Embryonic facial prominence (tissue), 1 donor: ENCODE results near the gene DLG2.

Experiments used
- DNase-seq: peaks from one replicate; pipeline ENCODE4 v3.0.0-alpha.2; 2016; ENCODE audit errors: extremely low spot score

The DLG2 gene

GRCh38 chr11:84663731-84664130, 963.4 kb downstream of the DLG2 start:
- DNase-seq = no peak

DNA sequence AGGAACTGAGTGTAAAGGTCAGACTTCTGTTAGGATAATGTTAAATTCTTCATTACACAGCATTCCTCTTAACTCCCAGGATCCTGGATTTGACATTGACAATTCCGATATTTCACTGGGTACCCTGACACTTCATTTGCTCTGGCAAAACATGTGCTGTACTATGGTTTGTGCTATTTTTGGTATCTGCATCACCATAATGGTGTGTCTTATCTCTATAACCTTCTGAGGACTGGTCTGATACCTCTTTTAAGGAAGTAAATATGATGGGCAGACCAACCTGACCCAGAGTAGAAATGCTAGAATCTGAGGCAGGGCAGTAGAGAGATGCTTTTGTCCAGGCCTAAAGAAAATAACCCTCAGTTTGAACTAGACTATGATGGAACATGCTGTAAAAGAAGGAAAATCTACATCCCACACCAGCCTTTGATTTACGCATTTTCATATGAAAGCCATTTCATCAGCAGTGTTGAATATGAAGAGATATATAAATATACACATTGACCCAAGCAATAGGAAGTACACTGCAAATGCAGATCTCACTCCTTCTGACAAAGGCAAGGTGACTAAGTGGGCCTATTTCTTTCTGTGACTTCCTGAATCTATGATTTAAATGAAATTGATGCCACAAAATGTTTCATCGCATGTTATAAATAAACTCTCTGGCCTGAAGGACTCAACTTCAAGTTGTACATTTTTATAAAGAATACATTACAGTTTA, 966.7 kb downstream of the DLG2 start:
- DNase-seq = no peak

DNA sequence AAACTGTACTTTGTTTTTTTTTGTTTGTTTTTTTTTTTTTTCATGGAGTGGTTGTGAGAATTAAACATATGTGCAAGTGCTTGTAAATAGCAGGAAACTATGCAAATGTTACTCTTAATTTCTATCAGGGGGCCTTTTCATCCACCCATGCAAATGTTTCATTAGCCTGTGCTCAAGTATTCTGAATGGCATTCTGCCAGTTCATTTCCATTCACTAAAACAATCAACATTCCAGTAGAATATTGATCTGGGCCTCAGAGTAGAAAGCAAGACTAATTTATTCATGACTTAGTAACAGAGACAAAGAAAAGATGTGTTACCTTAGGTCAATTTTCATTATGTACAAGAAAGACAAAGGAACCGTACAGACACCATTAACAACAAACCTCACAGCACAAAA, 971.4 kb downstream of the DLG2 start:
- DNase-seq = no peak

GRCh38 chr11:84648471-84648870, 978.7 kb downstream of the DLG2 start:
- peak; percentile 9 for DNase-seq

GRCh38 chr11:84645988-84646694, 981.0 kb downstream of the DLG2 start:
- DNase-seq = no peak

DNA sequence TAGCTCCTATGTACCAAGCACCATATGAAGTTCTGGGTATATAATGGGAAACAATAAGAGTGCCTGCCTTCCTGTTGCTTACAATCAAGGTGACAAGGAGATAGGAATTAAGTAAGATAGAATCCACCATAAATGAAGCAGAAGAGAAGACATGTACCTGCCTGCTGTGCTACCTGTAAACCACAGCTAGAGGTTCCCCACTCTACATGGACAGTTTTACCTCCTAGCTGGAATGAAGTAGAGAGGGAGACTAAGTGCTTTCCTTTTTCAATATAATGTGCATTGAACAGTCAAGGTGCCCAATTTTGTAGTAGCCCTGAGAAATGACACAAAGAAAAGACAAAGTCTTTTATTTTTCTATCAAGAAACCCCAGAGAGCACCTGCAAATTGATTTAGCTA, 984.6 kb downstream of the DLG2 start:
- DNase-seq = no peak

DNA sequence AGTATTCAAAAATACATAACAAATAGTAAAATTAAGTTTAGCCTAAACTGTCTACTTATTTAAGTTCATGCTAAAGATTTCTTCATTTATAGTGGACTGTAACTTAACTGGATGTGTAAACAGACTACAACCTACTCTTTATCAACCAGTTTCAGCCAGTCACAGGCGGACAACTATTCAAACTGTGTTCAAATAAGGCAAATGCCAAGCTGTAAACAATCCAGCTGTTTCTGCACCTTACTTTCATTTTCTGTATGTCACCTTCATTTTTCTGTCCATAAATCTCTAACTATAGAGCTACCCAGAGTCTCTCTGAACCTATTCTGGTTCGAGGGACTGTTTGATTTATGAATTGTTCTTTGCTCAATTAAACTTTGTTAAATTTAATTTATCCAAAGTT, 992.8 kb downstream of the DLG2 start:
- DNase-seq = no peak

GRCh38 chr11:84628871-84629620, 998.1 kb downstream of the DLG2 start:
- no peak for DNase-seq

DNA sequence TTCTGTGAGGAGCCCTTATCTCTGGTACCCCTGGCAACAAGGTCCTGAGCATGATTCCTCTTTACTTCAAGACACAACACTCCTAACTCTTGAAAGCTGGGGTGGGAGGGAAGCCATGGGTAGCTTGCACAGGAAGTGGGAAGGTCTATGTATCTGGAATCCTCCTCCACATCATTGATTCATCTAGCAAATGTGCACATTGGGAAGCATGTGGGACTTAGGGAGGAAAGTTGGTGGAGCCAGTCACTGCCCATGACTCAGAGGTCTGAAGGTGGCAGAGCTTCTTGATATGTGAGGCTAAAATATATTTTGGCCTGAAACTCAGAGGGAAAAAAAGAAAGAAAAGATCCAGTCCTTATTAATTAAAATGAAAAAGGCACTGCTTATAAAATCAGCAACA, 1000.9 kb downstream of the DLG2 start:
- DNase-seq = no peak

GRCh38 chr11:84612645-84613044, 1014.5 kb downstream of the DLG2 start:
- no peak for DNase-seq

- DNase-seq = no peak
Measured at GRCh38 chr11:84608837-84609196, 1018.3 kb downstream of the DLG2 start.

- no peak for DNase-seq
Measured at GRCh38 chr11:84607975-84608836, 1018.9 kb downstream of the DLG2 start.

DNA sequence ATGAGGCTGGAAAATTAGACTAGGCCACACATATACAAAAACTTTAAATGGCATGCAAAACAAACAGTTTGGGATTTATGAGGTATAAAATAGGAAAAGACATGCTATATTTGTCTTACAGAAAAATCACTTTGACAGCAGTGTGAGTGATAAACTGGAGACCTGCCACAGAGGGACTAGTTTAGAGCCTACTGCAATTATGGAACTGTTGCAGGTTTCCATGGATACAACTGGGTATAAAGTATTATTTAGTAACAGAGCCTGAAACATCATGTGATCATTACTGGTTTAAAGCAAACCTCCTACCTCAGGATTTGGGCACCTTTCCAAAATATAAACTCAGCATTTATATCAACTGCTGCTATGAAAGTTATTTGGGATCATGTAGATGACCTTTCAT, 1032.5 kb downstream of the DLG2 start:
- DNase-seq = no peak

- DNase-seq = no peak
Measured at GRCh38 chr11:84590106-84590505, 1037.0 kb downstream of the DLG2 start.

GRCh38 chr11:84588131-84588829, 1038.9 kb downstream of the DLG2 start:
- no peak for DNase-seq

DNA sequence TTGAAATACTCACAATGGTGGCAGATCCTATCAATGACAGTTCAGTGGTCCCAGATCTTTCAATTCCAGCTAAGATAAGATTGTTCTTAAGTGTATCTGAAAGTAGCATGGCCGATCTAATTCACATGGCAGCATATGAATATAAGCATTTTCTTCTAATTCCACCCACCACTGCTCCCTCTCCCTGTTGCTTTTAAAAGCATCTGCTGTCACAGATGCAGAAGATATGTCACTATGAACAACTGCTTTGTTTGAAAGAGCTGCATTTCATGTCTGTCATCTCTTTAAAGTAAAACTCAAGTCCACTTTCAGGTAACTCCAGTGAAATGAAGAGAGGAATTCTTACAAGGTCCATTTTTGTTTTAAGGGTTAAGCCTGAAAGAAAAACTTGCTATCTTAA, 1044.0 kb downstream of the DLG2 start:
- no peak for DNase-seq

- no peak for DNase-seq
Measured at GRCh38 chr11:84581083-84581482, 1046.1 kb downstream of the DLG2 start.

GRCh38 chr11:84580428-84580827, 1046.7 kb downstream of the DLG2 start:
- DNase-seq = no peak

- DNase-seq = no peak
Measured at GRCh38 chr11:84573868-84574267, 1053.3 kb downstream of the DLG2 start.

- DNase-seq = no peak
Measured at GRCh38 chr11:84566671-84567070, 1060.5 kb downstream of the DLG2 start.

DNA sequence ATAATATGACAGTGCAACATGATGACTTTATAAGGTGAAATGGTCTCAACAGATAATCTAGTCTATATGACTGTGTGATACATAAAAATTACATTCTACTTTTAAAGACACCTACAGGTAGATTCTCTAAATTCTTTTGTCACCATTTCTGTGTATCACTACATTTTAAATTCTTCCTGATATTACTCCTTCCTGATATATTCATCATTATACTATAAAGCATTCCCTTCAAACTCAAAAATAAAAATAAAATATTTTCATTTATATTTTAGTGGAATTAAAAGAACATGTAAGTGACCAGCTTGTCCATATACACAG, 1062.3 kb downstream of the DLG2 start:
- no peak for DNase-seq
